Tibial nerve (tissue), 4 donors: ENCODE measurements around the gene RASL11A. TPM values are rescaled to one million over a fixed set of nuclear protein-coding genes. Genes with fewer than 3 reads are reported as not detected.

Source experiments
- DNase-seq, 2 donors: peaks; one replicate each; pipeline ENCODE4 v3.0.0-alpha.2; 2019; ENCODE audit warnings: low spot score in 2 of 2
- H3K27ac ChIP-seq, 4 donors: fragments of 200-600 bp; sonication (generic) in 3 of 4; one replicate each; pipeline ENCODE4 v1.5.1; 2017 to 2019; ENCODE audit warnings: mild to moderate bottlenecking in 1 of 4
- H3K27me3 ChIP-seq, 2 donors: fragments of 200-600 bp; sonication (generic) in 1 of 2; one replicate each; pipeline versions ENCODE4 v1.5.1 to v1.6.0; 2017 to 2019
- H3K36me3 ChIP-seq, 3 donors: fragments of 200-600 bp; sonication (generic); one replicate each; pipeline ENCODE4 v1.5.1; 2018 to 2019
- H3K4me1 ChIP-seq, 4 donors: fragments of 200-600 bp; sonication (generic) in 3 of 4; one replicate each; pipeline ENCODE4 v1.5.1; 2017 to 2019
- H3K4me3 ChIP-seq, 4 donors: fragments of 200-600 bp; sonication (generic) in 3 of 4; one replicate each; pipeline ENCODE4 v1.5.1; 2017 to 2019; ENCODE audit warnings: mild to moderate bottlenecking in 1 of 4, moderate library complexity in 1 of 4
- H3K9me3 ChIP-seq, 4 donors: fragments of 200-600 bp; sonication (generic) in 3 of 4; one replicate each; pipeline ENCODE4 v1.5.1; 2017 to 2019
- EP300 ChIP-seq, 2 donors: sonication (generic); formaldehyde crosslinking; IDR thresholded peaks; one replicate each; pipeline ENCODE4 v1.6.1; 2017; ENCODE audit warnings: antibody characterized with exemption in 2 of 2, mild to moderate bottlenecking in 1 of 2
- POLR2A ChIP-seq, 2 donors: fragments of 450-650 bp; IDR thresholded peaks; one replicate each; pipeline ENCODE4 v1.6.1; 2017; ENCODE audit warnings: antibody characterized with exemption in 2 of 2, mild to moderate bottlenecking in 2 of 2, moderate library complexity in 2 of 2
- WGBS, 2 donors: methylation state at CpG; one replicate each; pipeline ENCODE4 v1.1.5; 2018; 5-methylcytosine and 5-hydroxymethylcytosine counted together
- total RNA-seq, 4 donors: library from RNA; depleted of rRNA; stranded (reverse); fragments of >200 nt; gene quantifications; one replicate each; pipeline ENCODE4 v1.1.0, GENCODE V29; 2016
- TF ChIP-seq, protein P1 (sequence below), 5 experiments: fragments of 200-600 bp in 3 of 5; fragments of 450-650 bp in 2 of 5; sonication (generic) in 3 of 5; IDR thresholded peaks; one replicate each; pipeline ENCODE4 v1.5.1; 2016 to 2019; ENCODE audit warnings: antibody characterized with exemption in 5 of 5, mild to moderate bottlenecking in 3 of 5, moderate library complexity in 2 of 5

The RASL11A gene
- total RNA-seq, 4 donors from 2014 or later: 16.5 to 45.0 (median 29.0) TPM

- peak overlapping the region in 1 of 4 donors; percentile 19 for H3K27ac ChIP-seq
- peaks cover 0 to 21% (median 0%) of the 10 kb centered on the region in 3 donors for H3K36me3 ChIP-seq
- H3K9me3 ChIP-seq: no peaks in the 10 kb centered on the region
- no peaks in the 10 kb centered on the region for H3K27me3 ChIP-seq
- 46 to 67% methylated on average over 1 of the region's 1 CpG for WGBS, 2 donors
- no peak overlapping the region for H3K4me3 ChIP-seq
- TF ChIP-seq POLR2A (IDR thresholded peaks at IDR 0.05): no peak
- TF ChIP-seq, protein P1, sequence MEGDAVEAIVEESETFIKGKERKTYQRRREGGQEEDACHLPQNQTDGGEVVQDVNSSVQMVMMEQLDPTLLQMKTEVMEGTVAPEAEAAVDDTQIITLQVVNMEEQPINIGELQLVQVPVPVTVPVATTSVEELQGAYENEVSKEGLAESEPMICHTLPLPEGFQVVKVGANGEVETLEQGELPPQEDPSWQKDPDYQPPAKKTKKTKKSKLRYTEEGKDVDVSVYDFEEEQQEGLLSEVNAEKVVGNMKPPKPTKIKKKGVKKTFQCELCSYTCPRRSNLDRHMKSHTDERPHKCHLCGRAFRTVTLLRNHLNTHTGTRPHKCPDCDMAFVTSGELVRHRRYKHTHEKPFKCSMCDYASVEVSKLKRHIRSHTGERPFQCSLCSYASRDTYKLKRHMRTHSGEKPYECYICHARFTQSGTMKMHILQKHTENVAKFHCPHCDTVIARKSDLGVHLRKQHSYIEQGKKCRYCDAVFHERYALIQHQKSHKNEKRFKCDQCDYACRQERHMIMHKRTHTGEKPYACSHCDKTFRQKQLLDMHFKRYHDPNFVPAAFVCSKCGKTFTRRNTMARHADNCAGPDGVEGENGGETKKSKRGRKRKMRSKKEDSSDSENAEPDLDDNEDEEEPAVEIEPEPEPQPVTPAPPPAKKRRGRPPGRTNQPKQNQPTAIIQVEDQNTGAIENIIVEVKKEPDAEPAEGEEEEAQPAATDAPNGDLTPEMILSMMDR (IDR thresholded peaks at IDR 0.05): no peak
- no peak for TF ChIP-seq EP300 (IDR thresholded peaks at IDR 0.05)
- H3K4me1 ChIP-seq: peaks cover 0 to 42% (median 3%) of the 10 kb centered on the region in 4 donors
- DNase-seq: no peak
These were observed 6.0 kb upstream of the RASL11A start for GRCh38 chr13:27264648-27265047.

DNA sequence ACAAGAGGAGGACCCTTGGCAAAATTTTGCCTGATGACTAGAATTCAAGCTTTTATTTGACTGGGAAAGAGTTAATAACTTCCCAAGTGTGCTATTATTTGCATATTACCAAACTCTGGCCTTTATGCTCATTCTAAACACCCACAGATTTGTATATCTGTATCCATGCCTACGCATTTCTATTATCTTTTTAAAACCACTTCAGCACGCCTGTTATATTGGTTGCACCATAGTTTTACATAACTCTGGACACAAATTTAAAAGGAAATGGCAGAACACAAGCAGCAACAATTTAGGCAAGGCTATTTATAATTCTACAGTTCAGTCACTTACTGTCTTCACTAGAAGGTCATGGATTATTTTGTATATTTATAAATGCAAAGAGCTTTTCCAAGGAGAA lies 3.7 kb upstream of the RASL11A start:
- Histone ChIP-seq H3K4me1 (peaks cover 0 to 38% (median 10%) of the 10 kb centered on the region in 4 donors), H3K27ac (peak overlapping the region in 1 of 4 donors; percentile 30), H3K4me3 (no peak overlapping the region), H3K27me3 (no peaks in the 10 kb centered on the region), H3K36me3 (peaks cover 0 to 6% (median 0%) of the 10 kb centered on the region in 3 donors), H3K9me3 (no peaks in the 10 kb centered on the region)
- no peak for TF ChIP-seq POLR2A (IDR thresholded peaks at IDR 0.05)
- no peak for TF ChIP-seq EP300 (IDR thresholded peaks at IDR 0.05)
- TF ChIP-seq, protein P1 (IDR thresholded peaks at IDR 0.05): no peak
- WGBS, 2 donors: 33 to 45% methylated on average over 2 of the region's 2 CpGs
- DNase-seq: no peak

GRCh38 chr13:27267596-27267995 lies 3.0 kb upstream of the RASL11A start:
- no peaks in the 10 kb centered on the region for H3K27me3 ChIP-seq
- TF ChIP-seq EP300 (IDR thresholded peaks at IDR 0.05): no peak
- TF ChIP-seq, protein P1 (IDR thresholded peaks at IDR 0.05): no peak
- no peak for TF ChIP-seq POLR2A (IDR thresholded peaks at IDR 0.05)
- no peak for DNase-seq
- H3K4me3 ChIP-seq: no peak overlapping the region
- peaks cover 0 to 44% (median 10%) of the 10 kb centered on the region in 4 donors for H3K4me1 ChIP-seq
- H3K36me3 ChIP-seq: peaks cover 0 to 2% (median 0%) of the 10 kb centered on the region in 3 donors
- H3K27ac ChIP-seq: no peak overlapping the region
- WGBS, 2 donors: 45 to 53% methylated on average over 2 of the region's 2 CpGs
- H3K9me3 ChIP-seq: no peaks in the 10 kb centered on the region

- Histone ChIP-seq H3K27me3 (no peaks in the 10 kb centered on the region), H3K4me3 (no peak overlapping the region), H3K4me1 (peaks cover 0 to 51% (median 10%) of the 10 kb centered on the region in 4 donors), H3K27ac (no peak overlapping the region), H3K9me3 (no peaks in the 10 kb centered on the region), H3K36me3 (no peaks in the 10 kb centered on the region)
- WGBS, 2 donors: 55 to 77% methylated on average over 2 of the region's 2 CpGs
- TF ChIP-seq, protein P1 (IDR thresholded peaks at IDR 0.05): no peak
- TF ChIP-seq EP300 (IDR thresholded peaks at IDR 0.05): no peak
- TF ChIP-seq POLR2A (IDR thresholded peaks at IDR 0.05): no peak
- no peak for DNase-seq
These were observed 1.4 kb upstream of the RASL11A start for GRCh38 chr13:27269114-27269665.

DNA sequence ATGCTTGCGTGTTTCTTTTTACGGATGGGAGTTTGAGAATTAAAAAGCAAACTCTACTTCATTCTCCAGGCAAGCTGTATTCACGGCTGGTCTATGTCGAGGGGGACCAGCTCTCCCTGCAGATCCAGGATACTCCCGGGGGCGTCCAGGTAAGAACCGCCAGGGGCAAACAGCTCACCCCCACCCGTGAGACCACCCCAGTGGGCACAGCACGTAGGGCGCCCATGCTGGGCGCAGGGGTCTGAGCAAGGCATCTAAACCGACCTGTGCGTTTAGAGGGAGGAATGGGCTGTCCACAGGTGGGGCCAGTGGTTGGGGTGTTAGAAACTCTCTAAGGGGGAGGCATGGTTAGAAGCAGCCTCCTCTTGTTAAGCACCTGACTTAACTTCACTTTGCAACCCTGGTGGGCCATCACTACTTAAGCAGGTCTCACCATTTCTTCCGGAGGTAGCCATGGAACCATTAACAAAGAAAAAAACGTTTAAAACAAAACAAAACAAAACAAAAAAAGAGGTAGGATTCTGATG lies 1.0 kb downstream of the RASL11A start:
- no peak for DNase-seq
- Histone ChIP-seq H3K4me1 (peaks cover 0 to 37% (median 10%) of the 10 kb centered on the region in 4 donors), H3K36me3 (no peaks in the 10 kb centered on the region), H3K27me3 (no peaks in the 10 kb centered on the region), H3K4me3 (peak overlapping the region; percentile 85 to 92 (median 88)), H3K9me3 (no peaks in the 10 kb centered on the region), H3K27ac (peak overlapping the region in 3 of 4 donors; percentile 88 to 91 (median 91))
- no peak for TF ChIP-seq POLR2A (IDR thresholded peaks at IDR 0.05)
- no peak for TF ChIP-seq EP300 (IDR thresholded peaks at IDR 0.05)
- TF ChIP-seq, protein P1 (IDR thresholded peaks at IDR 0.05): no peak
- WGBS, 2 donors: 40 to 58% methylated on average over 15 of the region's 15 CpGs
